Measurements from ENCODE around the gene HIF1AN. TPM values are rescaled to one million over a fixed set of nuclear protein-coding genes. Genes with fewer than 3 reads are reported as not detected.

HIF1AN gene
- total and polyA plus RNA-seq, 8 donors = 6.3 to 21.8 (median 14.9) TPM

GRCh38 chr10:100553929-100554328 is 18.2 kb downstream of the HIF1AN start:
- ATAC-seq = no peak
- no peaks in the 10 kb centered on the region for H3K9me3 ChIP-seq
- no peak overlapping the region for H3K27ac ChIP-seq
- FAIRE-seq = no peak
- no peaks in the 10 kb centered on the region for H3K27me3 ChIP-seq
- DNase-seq = no peak
- intact Hi-C loops (cut with DNase I) = no loop called here
- no peak for TF ChIP-seq CTCF (IDR thresholded peaks at IDR 0.05)
- peaks cover 0 to 4% (median 0%) of the 10 kb centered on the region in 3 donors for H3K36me3 ChIP-seq
- H3K4me3 ChIP-seq = no peak overlapping the region
- peaks cover 0 to 7% (median 6%) of the 10 kb centered on the region in 3 donors for H3K4me1 ChIP-seq
- 90 to 94% methylated on average over 3 of the region's 3 CpGs for WGBS, 2 donors

- H3K36me3 ChIP-seq = peaks cover 0 to 3% (median 0%) of the 10 kb centered on the region in 3 donors
Observed at GRCh38 chr10:100554902-100555301, 19.2 kb downstream of the HIF1AN start.

GRCh38 chr10:100560248-100560647 is 24.5 kb downstream of the HIF1AN start:
- TF ChIP-seq CTCF (IDR thresholded peaks at IDR 0.05) = no peak
- Histone ChIP-seq H3K27ac (no peak overlapping the region), H3K4me3 (no peak overlapping the region), H3K4me1 (peaks cover 0 to 11% (median 0%) of the 10 kb centered on the region in 3 donors), H3K36me3 (no peaks in the 10 kb centered on the region), H3K27me3 (peaks cover 0 to 9% (median 0%) of the 10 kb centered on the region in 4 donors), H3K9me3 (no peaks in the 10 kb centered on the region)
- intact Hi-C loops (cut with DNase I) = loop anchor here in 2 of 3 donors (5.0 to 10.0 kb wide), 4 partner anchors 182 to 322 kb away; partner anchors contain the start of gene PAX2 (in 1 of the 2)
- ATAC-seq (no peak), DNase-seq (no peak), FAIRE-seq (no peak)
- WGBS, 2 donors = 92 to 95% methylated on average over 1 of the region's 1 CpG

More at GRCh38 chr10:100554902-100555301, 19.2 kb downstream of the HIF1AN start:
- Histone ChIP-seq H3K4me3 (no peak overlapping the region), H3K9me3 (no peaks in the 10 kb centered on the region), H3K27me3 (no peaks in the 10 kb centered on the region), H3K4me1 (peaks cover 0 to 7% (median 6%) of the 10 kb centered on the region in 3 donors), H3K27ac (no peak overlapping the region)
- DNase-seq (no peak), FAIRE-seq (no peak), ATAC-seq (peak; percentile 81 to 97 (median 84))
- intact Hi-C loops (cut with DNase I) = no loop called here
- TF ChIP-seq CTCF (IDR thresholded peaks at IDR 0.05) = no peak
- 16 to 24% methylated on average over 2 of the region's 2 CpGs for WGBS, 2 donors

GRCh38 chr10:100561005-100561404 is 25.3 kb downstream of the HIF1AN start:
- Histone ChIP-seq H3K27ac (no peak overlapping the region), H3K4me1 (peaks cover 0 to 10% (median 0%) of the 10 kb centered on the region in 3 donors), H3K4me3 (no peak overlapping the region), H3K27me3 (peaks cover 0 to 9% (median 0%) of the 10 kb centered on the region in 4 donors), H3K36me3 (no peaks in the 10 kb centered on the region), H3K9me3 (no peaks in the 10 kb centered on the region)
- WGBS, 2 donors = 35 to 50% methylated on average over 2 of the region's 2 CpGs
- DNase-seq (no peak), FAIRE-seq (no peak), ATAC-seq (no peak)
- TF ChIP-seq CTCF (IDR thresholded peaks at IDR 0.05) = no peak
- intact Hi-C loops (cut with DNase I) = loop anchor here in 2 of 3 donors (5.0 to 10.0 kb wide), 4 partner anchors 181 to 321 kb away; partner anchors contain the start of gene PAX2 (in 1 of the 2)

- Histone ChIP-seq H3K4me1 (peaks cover 0 to 10% (median 0%) of the 10 kb centered on the region in 3 donors), H3K36me3 (no peaks in the 10 kb centered on the region), H3K4me3 (peak overlapping the region in 2 of 4 donors; percentile 1 to 18), H3K9me3 (no peaks in the 10 kb centered on the region), H3K27ac (no peak overlapping the region), H3K27me3 (peaks cover 0 to 9% (median 0%) of the 10 kb centered on the region in 4 donors)
- WGBS, 2 donors = 6% methylated on average over 61 to 62 of the region's 62 CpGs
- FAIRE-seq = no peak
- DNase-seq = peak; percentile 65 to 91 (median 85)
- TF ChIP-seq CTCF (IDR thresholded peaks at IDR 0.05) = peak; percentile 86 to 95 (median 88)
- peak; percentile 95 to 99 (median 98) for ATAC-seq
- intact Hi-C loops (cut with DNase I) = loop anchor here in 2 of 3 donors (5.0 to 10.0 kb wide), 4 partner anchors 180 to 320 kb away; partner anchors contain the start of gene PAX2 (in 1 of the 2)
Observed at GRCh38 chr10:100562008-100562672, 26.4 kb downstream of the HIF1AN start.

Data from pancreas (tissue), 10 donors.